IPS-18c (cell line): ENCODE data around the gene GFPT1.

ENCODE experiments used
- H3K4me3 ChIP-seq: 2 replicates; pipeline ENCODE4 v1.7.0; 2013; ENCODE audit warnings: low read depth, mild to moderate bottlenecking, low read length, moderate library complexity; ENCODE audit not compliant: insufficient read depth
- H3K9me3 ChIP-seq: one replicate; pipeline ENCODE4 v1.6.1; 2013; ENCODE audit warnings: mild to moderate bottlenecking, low read length, moderate library complexity; ENCODE audit not compliant: control insufficient read depth, insufficient read depth

GFPT1 gene

GRCh38 chr2:69306822-69307578 lies 80.0 kb downstream of the GFPT1 start:
- peak overlapping the region; percentile 77 for H3K4me3 ChIP-seq

GRCh38 chr2:69306393-69306821 lies 80.6 kb downstream of the GFPT1 start:
- H3K4me3 ChIP-seq = peak overlapping the region; percentile 77
- no peaks in the 10 kb centered on the region for H3K9me3 ChIP-seq

More at GRCh38 chr2:69306822-69307578, 80.0 kb downstream of the GFPT1 start:
- no peaks in the 10 kb centered on the region for H3K9me3 ChIP-seq

GRCh38 chr2:69305712-69306392 lies 81.2 kb downstream of the GFPT1 start:
- Histone ChIP-seq H3K4me3 (peak overlapping the region; percentile 77), H3K9me3 (no peaks in the 10 kb centered on the region)

- Histone ChIP-seq H3K9me3 (no peaks in the 10 kb centered on the region), H3K4me3 (no peak overlapping the region)
Observed at GRCh38 chr2:69305166-69305565, 81.9 kb downstream of the GFPT1 start.

- Histone ChIP-seq H3K9me3 (no peaks in the 10 kb centered on the region), H3K4me3 (no peak overlapping the region)
Observed at GRCh38 chr2:69304656-69305055, 82.4 kb downstream of the GFPT1 start.

GRCh38 chr2:69300650-69301049 lies 86.4 kb downstream of the GFPT1 start:
- H3K4me3 ChIP-seq = no peak overlapping the region
- H3K9me3 ChIP-seq = no peaks in the 10 kb centered on the region

- H3K4me3 ChIP-seq = no peak overlapping the region
- H3K9me3 ChIP-seq = no peaks in the 10 kb centered on the region
Observed at GRCh38 chr2:69299772-69300516, 87.1 kb downstream of the GFPT1 start.

- Histone ChIP-seq H3K4me3 (no peak overlapping the region), H3K9me3 (no peaks in the 10 kb centered on the region)
Observed at GRCh38 chr2:69298862-69299261, 88.2 kb downstream of the GFPT1 start.

GRCh38 chr2:69298261-69298660 lies 88.8 kb downstream of the GFPT1 start:
- H3K9me3 ChIP-seq = no peaks in the 10 kb centered on the region
- no peak overlapping the region for H3K4me3 ChIP-seq

GRCh38 chr2:69297216-69297615 lies 89.8 kb downstream of the GFPT1 start:
- Histone ChIP-seq H3K9me3 (no peaks in the 10 kb centered on the region), H3K4me3 (no peak overlapping the region)

- Histone ChIP-seq H3K9me3 (no peaks in the 10 kb centered on the region), H3K4me3 (no peak overlapping the region)
Observed at GRCh38 chr2:69296421-69296820, 90.6 kb downstream of the GFPT1 start.

GRCh38 chr2:69292256-69292655 lies 94.8 kb downstream of the GFPT1 start:
- Histone ChIP-seq H3K9me3 (no peaks in the 10 kb centered on the region), H3K4me3 (no peak overlapping the region)

- Histone ChIP-seq H3K4me3 (no peak overlapping the region), H3K9me3 (no peaks in the 10 kb centered on the region)
Observed at GRCh38 chr2:69291721-69292120, 95.3 kb downstream of the GFPT1 start.

GRCh38 chr2:69291004-69291650 lies 95.9 kb downstream of the GFPT1 start:
- H3K4me3 ChIP-seq = no peak overlapping the region

GRCh38 chr2:69288429-69288828 lies 98.6 kb downstream of the GFPT1 start:
- H3K4me3 ChIP-seq = no peak overlapping the region
- H3K9me3 ChIP-seq = no peaks in the 10 kb centered on the region

More at GRCh38 chr2:69291004-69291650, 95.9 kb downstream of the GFPT1 start:
- no peaks in the 10 kb centered on the region for H3K9me3 ChIP-seq

- Histone ChIP-seq H3K4me3 (no peak overlapping the region), H3K9me3 (no peaks in the 10 kb centered on the region)
Observed at GRCh38 chr2:69287544-69287943, 99.5 kb downstream of the GFPT1 start.

GRCh38 chr2:69285379-69285894 lies 101.6 kb downstream of the GFPT1 start:
- H3K9me3 ChIP-seq = no peaks in the 10 kb centered on the region
- no peak overlapping the region for H3K4me3 ChIP-seq
